Inflammatory macrophage (primary cell): ENCODE measurements around the gene GATB.

Experiments used
- DNase-seq, 2 donors: peaks; one replicate each; pipeline ENCODE4 v3.0.0-alpha.2; 2020 to 2022
- total RNA-seq, 18 experiments: gene quantifications; one replicate each; lab custom pipeline; 2026; ENCODE audit warnings: mixed read lengths in 6 of 18, inconsistent platforms in 2 of 18; lab: John Stamatoyannopoulos, UW

The GATB gene, protein sequence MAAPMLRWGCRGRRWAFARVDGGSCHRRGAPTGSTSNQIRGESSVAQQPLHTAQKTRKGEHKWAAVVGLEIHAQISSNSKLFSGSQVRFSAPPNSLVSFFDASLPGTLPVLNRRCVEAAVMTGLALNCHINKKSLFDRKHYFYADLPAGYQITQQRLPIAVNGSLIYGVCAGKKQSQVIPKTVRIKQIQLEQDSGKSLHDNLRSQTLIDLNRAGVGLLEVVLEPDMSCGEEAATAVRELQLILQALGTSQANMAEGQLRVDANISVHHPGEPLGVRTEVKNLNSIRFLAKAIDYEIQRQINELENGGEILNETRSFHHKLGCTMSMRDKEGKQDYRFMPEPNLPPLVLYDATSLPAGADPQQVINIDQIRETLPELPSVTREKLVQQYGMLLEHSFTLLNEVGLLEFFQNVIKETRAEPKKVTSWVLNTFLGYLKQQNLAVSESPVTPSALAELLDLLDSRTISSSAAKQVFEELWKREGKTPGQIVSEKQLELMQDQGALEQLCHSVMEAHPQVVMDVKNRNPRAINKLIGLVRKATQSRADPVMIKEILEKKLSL
- total RNA-seq, result 10.4 to 50.0 (median 38.4) reads per million in 18 experiments

DNA sequence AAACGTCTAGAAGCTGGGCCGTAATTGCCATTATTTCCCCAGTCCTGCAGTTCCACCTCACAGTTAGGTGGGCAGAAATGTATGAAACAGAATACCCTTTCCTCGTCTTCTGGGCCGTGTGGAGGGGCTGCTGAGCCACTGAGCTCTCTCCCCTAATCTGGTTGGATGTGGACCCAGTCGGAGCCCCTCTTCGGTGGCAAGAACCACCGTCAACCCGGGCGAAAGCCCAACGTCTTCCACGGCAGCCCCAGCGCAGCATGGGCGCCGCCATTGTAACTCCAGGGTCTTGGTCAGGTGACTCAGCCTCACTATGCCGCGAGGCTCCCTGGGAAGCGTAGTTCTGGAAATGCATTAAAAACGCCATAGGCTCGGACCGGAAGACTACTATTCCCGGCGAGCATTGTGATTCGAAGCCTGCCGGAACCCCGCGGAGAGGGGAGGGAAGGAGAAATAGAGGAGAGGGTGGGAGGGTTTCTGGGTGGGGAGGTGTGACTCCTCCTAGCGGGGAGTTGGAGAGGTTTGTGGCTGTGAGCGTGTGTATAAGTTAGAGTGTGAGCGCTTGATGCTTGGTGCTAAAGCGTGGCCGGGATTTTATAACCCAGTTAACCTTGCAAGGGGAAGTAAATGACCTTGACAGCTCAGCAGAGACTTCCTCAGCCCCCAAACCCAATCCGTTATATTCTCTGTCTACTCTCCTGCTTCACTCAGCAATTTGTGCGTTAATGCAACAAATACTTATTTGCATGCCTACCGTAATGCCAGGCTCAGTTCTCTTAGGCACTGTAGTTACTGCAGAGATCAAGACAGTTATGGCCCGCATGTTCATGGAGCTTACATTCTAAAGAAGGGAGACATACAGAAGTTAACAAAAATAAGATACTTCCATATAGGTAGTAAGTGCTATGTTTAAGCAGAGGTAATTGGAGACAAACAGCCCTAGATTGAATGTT lies at the start of gene GATB:
TSS of gene GATB (minus strand) at position 296 of the 950 bp plus-strand sequence. CDS start at position 271, 25 bp downstream.
- peak; percentile 96 to 97 for DNase-seq

DNA sequence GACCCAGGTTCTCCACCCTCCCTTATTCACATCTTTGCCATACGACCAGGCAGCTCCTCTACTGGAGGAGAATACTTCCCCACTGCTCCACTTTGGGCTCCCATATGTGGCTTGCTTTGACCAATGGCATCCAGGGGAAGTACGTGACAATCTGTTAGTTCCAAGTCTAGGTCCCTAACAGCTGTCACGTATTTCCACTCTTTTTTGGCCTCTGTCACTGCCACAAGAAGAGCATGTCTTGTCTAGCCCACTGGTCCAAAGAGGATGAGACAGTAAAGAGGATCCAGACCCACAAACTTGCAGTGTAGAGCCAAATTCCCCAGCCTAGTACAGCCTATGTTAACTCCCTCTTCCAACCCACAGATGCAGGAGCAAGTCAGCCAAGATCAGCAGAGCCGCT lies 49.7 kb upstream of the GATB start:
- DNase-seq, result no peak

DNA sequence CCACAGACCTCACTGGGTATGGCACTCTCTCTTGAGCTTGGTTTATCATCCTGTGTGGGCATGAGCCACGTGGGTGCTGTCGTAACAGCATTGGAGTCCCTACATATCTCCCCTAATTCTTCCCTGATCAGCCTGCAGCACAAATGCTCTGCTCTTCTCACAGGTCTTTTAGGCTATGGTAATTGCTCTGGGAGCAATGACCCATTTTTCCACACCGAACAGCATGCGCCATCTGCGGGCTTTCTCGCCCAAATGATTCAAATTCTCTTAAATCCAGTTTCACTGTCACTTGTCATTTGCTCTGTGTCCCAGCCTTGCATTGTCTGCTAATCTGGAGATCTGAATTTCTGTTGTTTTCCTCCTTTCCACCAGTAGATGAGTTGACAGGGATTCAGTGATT lies 48.9 kb upstream of the GATB start:
- no peak for DNase-seq

DNA sequence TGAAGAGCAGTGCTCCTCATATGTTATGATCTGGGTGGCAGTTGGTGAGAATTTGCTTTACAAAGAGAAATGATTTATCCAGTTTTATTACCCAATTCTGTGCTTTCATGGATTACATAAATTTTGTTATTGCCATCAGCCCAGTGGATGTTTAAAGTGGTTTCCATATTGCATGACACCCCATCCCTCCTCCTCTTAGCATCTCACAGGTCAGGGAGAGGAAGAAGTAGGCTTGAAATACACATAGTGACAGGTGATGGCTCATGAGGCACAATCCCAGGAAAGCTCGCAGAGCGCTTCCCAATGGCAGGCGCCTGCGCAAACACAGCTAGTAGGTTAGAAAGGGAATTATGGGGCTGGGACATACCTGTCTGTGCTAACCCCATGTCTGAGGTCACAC lies 47.7 kb upstream of the GATB start:
- no peak for DNase-seq

GRCh38 chr4:151808120-151808529 lies 47.3 kb upstream of the GATB start:
- DNase-seq, result no peak

GRCh38 chr4:151807220-151807619 lies 46.4 kb upstream of the GATB start:
- no peak for DNase-seq

DNA sequence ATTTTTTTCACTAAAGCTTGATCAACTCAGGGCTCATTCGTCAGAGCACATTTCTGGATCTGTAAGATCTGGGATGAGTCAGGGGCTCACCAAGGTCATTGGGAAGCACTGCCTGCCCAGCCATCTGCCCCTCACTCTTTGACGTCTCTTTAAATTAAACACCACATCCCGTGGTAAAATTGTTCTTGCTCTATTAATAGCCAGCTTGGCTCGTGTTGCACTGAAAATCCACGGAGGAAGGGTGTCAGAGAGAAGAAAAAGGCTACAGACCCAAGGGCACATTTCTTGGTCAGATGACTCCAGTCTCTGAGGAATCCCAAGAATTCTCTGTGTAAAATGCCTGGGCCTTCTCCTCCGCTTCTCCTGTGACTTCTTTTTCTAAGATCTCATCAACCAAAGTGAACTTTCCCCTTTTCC lies 45.7 kb upstream of the GATB start:
- no peak for DNase-seq

- DNase-seq, result no peak
These were observed 44.0 kb upstream of the GATB start for GRCh38 chr4:151804821-151805220.

DNA sequence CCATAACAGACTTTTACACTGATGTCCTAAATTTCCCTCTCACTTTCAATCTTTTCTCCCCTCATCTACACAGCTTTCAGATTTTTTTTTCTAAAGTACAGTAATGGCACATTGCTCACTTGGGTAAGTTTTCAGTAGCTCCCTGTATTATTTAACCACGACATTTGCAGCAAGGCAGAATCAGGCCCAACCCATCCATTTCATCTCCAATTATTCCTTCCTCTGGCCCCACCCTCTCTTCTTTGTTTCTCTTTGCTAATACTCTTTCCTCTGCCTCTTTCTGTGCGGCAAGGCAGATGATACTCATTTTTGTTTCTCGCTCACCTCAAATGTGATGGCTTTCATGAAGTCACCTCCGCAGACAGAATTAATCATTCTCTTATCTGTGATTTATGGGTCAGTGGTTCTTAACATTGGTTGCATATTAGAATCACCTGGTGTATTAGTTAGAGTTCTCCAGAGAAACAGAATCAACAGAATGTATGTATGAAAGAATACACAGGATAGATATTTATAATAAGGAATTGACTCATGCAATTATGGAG lies 43.4 kb upstream of the GATB start:
- no peak for DNase-seq

- no peak for DNase-seq
These were observed 42.4 kb upstream of the GATB start for GRCh38 chr4:151803246-151803645.

DNA sequence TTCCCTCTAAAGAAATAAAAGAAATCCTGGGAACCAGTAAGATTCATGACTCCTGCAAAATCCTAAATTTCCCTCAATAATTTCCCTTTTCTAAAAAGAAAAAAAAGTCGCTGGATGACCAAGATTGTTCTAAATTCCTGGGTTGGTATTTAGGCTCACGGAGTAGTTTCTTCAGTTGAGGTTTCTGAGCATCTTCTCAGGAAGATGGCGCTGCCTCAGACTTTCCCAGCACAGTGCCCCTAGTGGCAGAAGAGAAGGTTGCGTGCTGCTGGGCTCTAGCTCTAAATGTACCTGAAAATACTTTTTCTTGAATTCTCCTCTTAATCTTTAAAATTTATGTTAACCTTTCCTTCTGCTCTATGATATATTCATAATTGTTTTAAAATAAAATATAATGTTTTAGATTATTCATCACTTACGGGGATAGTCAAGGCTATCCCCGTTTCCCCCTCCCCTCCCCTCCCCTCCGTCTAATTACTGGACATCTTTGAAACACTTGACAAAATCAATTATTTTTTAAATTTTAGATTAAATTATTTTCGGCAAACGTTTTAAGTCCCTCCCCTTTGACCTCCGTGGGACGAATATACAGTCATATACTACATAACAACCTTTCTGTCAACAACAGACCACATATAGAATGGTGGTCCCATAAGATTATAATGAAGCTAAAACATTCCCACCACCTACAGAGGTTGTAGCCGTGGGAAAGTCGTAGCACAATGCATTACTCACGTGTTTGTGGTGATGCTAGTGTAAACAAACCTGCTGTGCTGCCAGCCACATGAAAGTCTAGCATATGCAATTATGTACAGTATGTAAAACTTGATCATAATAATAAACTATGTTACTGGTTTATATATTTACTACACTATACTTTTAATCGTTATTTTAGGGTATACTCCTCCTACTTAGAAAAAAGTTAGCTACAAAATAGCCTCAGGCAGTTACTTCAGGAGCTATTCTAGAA lies 41.0 kb upstream of the GATB start:
- peak; percentile 58 to 59 for DNase-seq

- no peak for DNase-seq
These were observed 38.7 kb upstream of the GATB start for GRCh38 chr4:151799417-151800012.

GRCh38 chr4:151798678-151799416 lies 38.0 kb upstream of the GATB start:
- no peak for DNase-seq

DNA sequence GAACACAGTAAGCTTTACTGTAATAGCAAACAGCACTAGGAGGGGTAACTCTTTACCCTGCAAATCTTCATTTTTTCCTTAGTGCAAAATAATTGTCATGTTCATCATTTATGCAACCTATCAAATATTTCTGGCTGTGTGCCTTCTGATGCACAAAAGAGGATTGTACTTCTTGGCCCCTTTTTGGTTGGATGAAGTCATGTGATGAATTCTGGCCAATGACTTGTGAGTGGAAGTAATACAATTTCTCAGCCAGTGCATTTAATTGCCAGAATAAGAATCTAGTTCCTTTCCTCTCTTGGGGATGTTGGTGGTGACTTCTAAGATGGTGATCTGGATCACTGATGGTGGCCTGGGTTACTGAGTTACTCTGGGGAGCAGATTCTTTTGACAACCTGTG lies 37.0 kb upstream of the GATB start:
- DNase-seq, result no peak

GRCh38 chr4:151797131-151797530 lies 36.3 kb upstream of the GATB start:
- no peak for DNase-seq

DNA sequence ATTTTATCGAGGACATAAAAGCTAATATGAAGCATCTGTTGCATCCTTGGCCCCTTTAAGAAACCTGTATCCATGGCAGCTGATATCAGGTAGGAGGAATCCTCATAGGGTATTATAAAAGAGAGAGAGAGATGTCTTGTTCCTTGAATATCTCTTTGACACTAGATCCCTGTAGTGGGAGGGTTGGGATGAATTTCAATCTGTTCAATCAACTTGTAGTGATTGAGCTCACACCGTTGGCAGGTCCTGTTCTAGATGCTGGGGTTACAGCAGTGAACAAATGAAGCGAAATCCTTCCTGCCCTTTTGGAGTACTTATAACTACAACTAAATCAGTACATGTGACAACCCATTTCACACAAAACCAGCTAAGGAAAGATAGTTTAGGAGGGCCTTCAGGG lies 35.3 kb upstream of the GATB start:
- no peak for DNase-seq

DNA sequence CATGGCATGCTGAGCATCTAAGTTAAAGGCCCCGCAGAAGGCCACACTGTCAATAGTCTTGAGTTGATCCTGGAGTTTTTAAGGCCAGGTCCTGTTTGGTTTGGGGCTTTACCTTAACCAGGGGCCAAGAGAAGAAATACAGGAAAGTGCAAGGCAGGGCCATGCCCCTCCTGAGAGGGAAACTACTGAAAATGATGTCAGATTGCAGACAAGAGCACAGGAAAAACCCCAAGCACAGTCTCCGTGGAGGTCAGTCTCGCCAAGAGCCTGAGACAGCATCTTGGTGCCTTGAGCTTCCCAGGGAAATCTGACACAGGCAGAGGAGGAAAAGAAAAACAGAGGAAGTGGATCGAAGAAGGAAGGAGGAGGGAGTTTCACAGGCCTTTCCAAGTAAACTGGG lies 32.2 kb upstream of the GATB start:
- no peak for DNase-seq

GRCh38 chr4:151792530-151792929 lies 31.7 kb upstream of the GATB start:
- DNase-seq, result no peak

GRCh38 chr4:151788021-151788420 lies 27.2 kb upstream of the GATB start:
- DNase-seq, result no peak

DNA sequence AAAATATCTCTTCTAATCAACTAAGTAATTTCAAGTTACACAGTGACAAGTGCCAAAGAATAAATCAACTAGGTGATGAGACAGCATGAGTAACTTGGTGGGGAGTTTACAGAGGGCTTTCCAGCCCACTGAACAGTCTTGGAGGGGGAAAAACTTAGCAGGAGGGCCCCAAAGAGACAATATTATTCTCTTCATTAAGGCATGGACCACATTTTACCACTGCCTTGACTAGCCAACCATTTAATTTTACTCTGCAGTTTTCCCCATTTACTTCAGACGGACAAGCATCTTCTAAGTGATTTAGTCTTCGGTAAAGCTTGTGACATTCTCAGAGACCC lies 25.3 kb upstream of the GATB start:
- DNase-seq, result no peak
